MM.1S (cell line): ENCODE measurements around the gene YIF1A.

Experiments used
- EZH2phosphoT487 ChIP-seq: fragments of 300-600 bp; sonication (generic); IDR thresholded peaks from 2 replicates; pipeline ENCODE4 v1.6.1; 2018; ENCODE audit warnings: antibody characterized with exemption, low read length
- TF ChIP-seq, protein P1 (sequence below): fragments of 300-600 bp; sonication (generic); IDR thresholded peaks from 2 replicates; pipeline ENCODE4 v1.5.1; 2016; ENCODE audit warnings: antibody characterized with exemption, low read length, mixed read lengths

DNA sequence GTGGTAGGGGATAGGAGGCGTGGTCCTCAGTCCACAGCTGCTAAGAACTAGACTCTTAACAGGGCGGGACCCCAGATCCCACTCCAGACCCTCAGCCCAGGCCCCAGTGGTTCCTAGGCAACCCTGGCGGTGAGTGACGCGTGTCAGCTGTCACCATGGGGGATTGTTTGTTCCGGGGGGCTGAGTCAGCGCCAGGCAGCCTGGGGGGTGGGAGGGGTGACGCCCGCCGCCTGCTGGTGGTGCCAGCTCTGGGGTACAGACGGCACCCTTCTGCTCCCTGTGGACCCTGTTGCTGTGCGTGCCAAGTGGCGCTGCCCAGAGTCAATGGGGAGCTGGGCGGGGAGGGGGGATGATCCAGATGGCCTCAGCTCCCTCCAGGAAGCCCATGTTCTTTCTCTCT, 8.5 kb downstream of the YIF1A start:
- TF ChIP-seq, protein P1, sequence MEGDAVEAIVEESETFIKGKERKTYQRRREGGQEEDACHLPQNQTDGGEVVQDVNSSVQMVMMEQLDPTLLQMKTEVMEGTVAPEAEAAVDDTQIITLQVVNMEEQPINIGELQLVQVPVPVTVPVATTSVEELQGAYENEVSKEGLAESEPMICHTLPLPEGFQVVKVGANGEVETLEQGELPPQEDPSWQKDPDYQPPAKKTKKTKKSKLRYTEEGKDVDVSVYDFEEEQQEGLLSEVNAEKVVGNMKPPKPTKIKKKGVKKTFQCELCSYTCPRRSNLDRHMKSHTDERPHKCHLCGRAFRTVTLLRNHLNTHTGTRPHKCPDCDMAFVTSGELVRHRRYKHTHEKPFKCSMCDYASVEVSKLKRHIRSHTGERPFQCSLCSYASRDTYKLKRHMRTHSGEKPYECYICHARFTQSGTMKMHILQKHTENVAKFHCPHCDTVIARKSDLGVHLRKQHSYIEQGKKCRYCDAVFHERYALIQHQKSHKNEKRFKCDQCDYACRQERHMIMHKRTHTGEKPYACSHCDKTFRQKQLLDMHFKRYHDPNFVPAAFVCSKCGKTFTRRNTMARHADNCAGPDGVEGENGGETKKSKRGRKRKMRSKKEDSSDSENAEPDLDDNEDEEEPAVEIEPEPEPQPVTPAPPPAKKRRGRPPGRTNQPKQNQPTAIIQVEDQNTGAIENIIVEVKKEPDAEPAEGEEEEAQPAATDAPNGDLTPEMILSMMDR, result no peak
- TF ChIP-seq EZH2phosphoT487, result no peak
